K562 (cell line): ENCODE measurements around the gene SEC14L1. TPM values are rescaled to one million over a fixed set of nuclear protein-coding genes. Genes with fewer than 3 reads are reported as not detected.

Experiments
- ARID2 ChIP-seq: fragments of 450-650 bp; IDR thresholded peaks from 2 replicates; pipeline ENCODE4 v1.6.1; 2017; ENCODE audit warnings: antibody characterized with exemption, mild to moderate bottlenecking
- BRD4 ChIP-seq: fragments of 200-600 bp; sonication (generic); IDR thresholded peaks from 2 replicates; pipeline ENCODE4 v1.6.1; 2017; ENCODE audit warnings: inconsistent platforms
- CEBPG ChIP-seq, 3 experiments: fragments of 200-800 bp in 1 of 3; sonication (Bioruptor generic) in 1 of 3; sonication (generic) in 1 of 3; formaldehyde crosslinking in 1 of 3; IDR thresholded peaks in 2 of 3; conservative IDR thresholded peaks in 1 of 3; 2 replicates each; pipeline versions ENCODE4 v1.6.1 to v1.8.0; 2016 to 2022; ENCODE audit warnings: missing compliant biosample characterization in 2 of 3, missing genetic modification characterization in 2 of 3, mild to moderate bottlenecking in 1 of 3, missing genetic modification reagents in 1 of 3
- EGR1 ChIP-seq: fragments of 450-650 bp; conservative IDR thresholded peaks from 2 replicates; pipeline ENCODE4 v1.6.1; 2017; ENCODE audit warnings: mild to moderate bottlenecking
- ERF ChIP-seq: fragments of 450-650 bp; formaldehyde crosslinking; IDR thresholded peaks from 2 replicates; pipeline ENCODE4 v1.4.0; 2020; ENCODE audit warnings: mild to moderate bottlenecking, mixed read lengths
- HNRNPK ChIP-seq: fragments of 200-400 bp; formaldehyde crosslinking; IDR thresholded peaks from one replicate; pipeline ENCODE4 v1.6.1; 2018; ENCODE audit warnings: mild to moderate bottlenecking, low read depth, low read length; ENCODE audit not compliant: poor library complexity, severe bottlenecking
- HNRNPL ChIP-seq: fragments of 200-400 bp; formaldehyde crosslinking; IDR thresholded peaks from 2 replicates; pipeline ENCODE4 v1.6.1; 2017; ENCODE audit warnings: low read depth, mild to moderate bottlenecking, low read length
- MTA2 ChIP-seq: fragments of 450-650 bp; IDR thresholded peaks from 2 replicates; pipeline ENCODE4 v1.6.1; 2016; ENCODE audit warnings: low read depth
- NR3C1 ChIP-seq: sonication (generic); formaldehyde crosslinking; IDR thresholded peaks from 2 replicates; pipeline ENCODE4 v1.8.1; 2022; ENCODE audit warnings: missing genetic modification reagents
- POLR2H ChIP-seq: IDR thresholded peaks from 2 replicates; pipeline ENCODE4 v1.6.1; 2016; ENCODE audit warnings: missing genetic modification characterization, low read depth, mild to moderate bottlenecking, control low read depth, missing compliant biosample characterization, moderate library complexity
- SMAD4 ChIP-seq: fragments of 250-450 bp; sonication (Bioruptor Pico); conservative IDR thresholded peaks from 2 replicates; pipeline ENCODE4 v1.8.0; 2021; ENCODE audit warnings: inconsistent platforms, mild to moderate bottlenecking, moderate library complexity
- TBL1XR1 ChIP-seq, 2 experiments: IDR thresholded peaks; 2 replicates each; pipeline ENCODE4 v1.6.1; 2012; ENCODE audit warnings: improper control_type of control experiment in 2 of 2, low read length in 2 of 2, mild to moderate bottlenecking in 1 of 2
- TEAD1 ChIP-seq, 2 experiments: fragments of 450-650 bp in 1 of 2; sonication (generic) in 1 of 2; formaldehyde crosslinking; IDR thresholded peaks; 2 replicates each; pipeline versions ENCODE4 v1.4.0 to v1.8.0; 2020 to 2022; ENCODE audit warnings: mild to moderate bottlenecking in 2 of 2, missing genetic modification reagents in 1 of 2
- XRCC3 ChIP-seq: fragments of 450-650 bp; IDR thresholded peaks from 2 replicates; pipeline ENCODE4 v1.6.1; 2017; ENCODE audit warnings: mild to moderate bottlenecking, moderate library complexity
- YY1 ChIP-seq, 3 experiments: IDR thresholded peaks; 2 replicates each; pipeline ENCODE4 v1.6.1; 2011; ENCODE audit warnings: low read length in 2 of 3, mild to moderate bottlenecking in 2 of 3, moderate library complexity in 2 of 3, borderline replicate concordance in 1 of 3, control low read depth in 1 of 3, low read depth in 1 of 3; ENCODE audit not compliant: insufficient read depth in 3 of 3, insufficient replicate concordance in 2 of 3, control insufficient read depth in 1 of 3, insufficient read length in 1 of 3; ENCODE audit errors: extremely low read depth in 1 of 3
- ZNF174 ChIP-seq: fragments of 250-450 bp; sonication (Bioruptor Pico); IDR thresholded peaks from 2 replicates; pipeline ENCODE4 v1.4.0; 2020; ENCODE audit warnings: mild to moderate bottlenecking
- ZNF3 ChIP-seq: fragments of 250-450 bp; sonication (Bioruptor Pico); IDR thresholded peaks from 2 replicates; pipeline ENCODE4 v1.5.0; 2021; ENCODE audit warnings: mild to moderate bottlenecking, moderate library complexity
- ZNF384 ChIP-seq: IDR thresholded peaks from 2 replicates; pipeline ENCODE4 v1.6.1; 2012; ENCODE audit warnings: low read depth, low read length, improper control_type of control experiment
- ZNF445 ChIP-seq: fragments of 250-450 bp; sonication (Bioruptor Pico); IDR thresholded peaks from 2 replicates; pipeline ENCODE4 v1.4.0; 2020; ENCODE audit warnings: low read depth, mild to moderate bottlenecking, moderate library complexity
- ZNF668 ChIP-seq: fragments of 250-450 bp; sonication (Bioruptor Pico); IDR thresholded peaks from 2 replicates; pipeline ENCODE4 v1.8.0; 2022; ENCODE audit warnings: mild to moderate bottlenecking, inconsistent platforms
- ZNF695 ChIP-seq: fragments of 450-650 bp; formaldehyde crosslinking; IDR thresholded peaks from 2 replicates; pipeline ENCODE4 v1.4.0; 2020; ENCODE audit warnings: mild to moderate bottlenecking, moderate library complexity
- ZNF830 ChIP-seq: fragments of 250-450 bp; sonication (Bioruptor Pico); IDR thresholded peaks from 2 replicates; pipeline ENCODE4 v1.5.0; 2021; ENCODE audit warnings: mild to moderate bottlenecking
- polyA plus RNA-seq, 8 experiments: library from polyadenylated mRNA; depleted of rRNA in 4 of 8; stranded (reverse) in 5 of 8; unstranded in 3 of 8; fragments of >200 nt; fragmentation: Nextera tagmentation in 2 of 8; fragmentation: Illumina TruSeq in 1 of 8; extraction: Ambion mirVana in 2 of 8; extraction: Trizol in 1 of 8; gene quantifications; 2 replicates each; pipeline versions ENCODE4 v1.2.1 to v1.2.3, GENCODE V29; 2011 to 2014; ENCODE audit warnings: inconsistent platforms in 1 of 8, missing spikeins in 1 of 8
- total RNA-seq, 7 experiments: library from RNA; depleted of rRNA in 6 of 7; stranded (reverse); fragments of >200 nt in 6 of 7; fragmentation: Illumina TruSeq in 2 of 7; extraction: Trizol in 2 of 7; gene quantifications; 2 replicates each; pipeline versions ENCODE4 v1.2.1 to v1.2.3, GENCODE V29; 2011 to 2021; ENCODE audit warnings: low replicate concordance in 1 of 7
- TF ChIP-seq, protein P1 (sequence below), 2 experiments: IDR thresholded peaks; 2 replicates each; pipeline ENCODE4 v1.6.1; 2011; ENCODE audit warnings: borderline replicate concordance in 1 of 2, control low read depth in 1 of 2, low read depth in 1 of 2, low read length in 1 of 2, mild to moderate bottlenecking in 1 of 2, mixed read lengths in 1 of 2, moderate library complexity in 1 of 2; ENCODE audit not compliant: insufficient read depth in 1 of 2, insufficient read length in 1 of 2, poor library complexity in 1 of 2, severe bottlenecking in 1 of 2; ENCODE audit errors: extremely low read depth in 1 of 2
- TF ChIP-seq, protein P2 (sequence below): sonication (generic); formaldehyde crosslinking; IDR thresholded peaks from 2 replicates; pipeline ENCODE4 v1.8.0; 2022; ENCODE audit warnings: mild to moderate bottlenecking, low read depth, missing genetic modification reagents
- TF ChIP-seq, protein P3 (sequence below): IDR thresholded peaks from 3 replicates; pipeline ENCODE4 v1.6.1; 2011; ENCODE audit warnings: borderline replicate concordance, mild to moderate bottlenecking; ENCODE audit not compliant: insufficient read length, insufficient read depth

The SEC14L1 gene
- total and polyA plus RNA-seq, 9 of the 15 experiments (the other 6 are each of a cell fraction or from before 2014, with no cell fraction given): 3.1 to 39.7 (median 15.2) TPM

DNA sequence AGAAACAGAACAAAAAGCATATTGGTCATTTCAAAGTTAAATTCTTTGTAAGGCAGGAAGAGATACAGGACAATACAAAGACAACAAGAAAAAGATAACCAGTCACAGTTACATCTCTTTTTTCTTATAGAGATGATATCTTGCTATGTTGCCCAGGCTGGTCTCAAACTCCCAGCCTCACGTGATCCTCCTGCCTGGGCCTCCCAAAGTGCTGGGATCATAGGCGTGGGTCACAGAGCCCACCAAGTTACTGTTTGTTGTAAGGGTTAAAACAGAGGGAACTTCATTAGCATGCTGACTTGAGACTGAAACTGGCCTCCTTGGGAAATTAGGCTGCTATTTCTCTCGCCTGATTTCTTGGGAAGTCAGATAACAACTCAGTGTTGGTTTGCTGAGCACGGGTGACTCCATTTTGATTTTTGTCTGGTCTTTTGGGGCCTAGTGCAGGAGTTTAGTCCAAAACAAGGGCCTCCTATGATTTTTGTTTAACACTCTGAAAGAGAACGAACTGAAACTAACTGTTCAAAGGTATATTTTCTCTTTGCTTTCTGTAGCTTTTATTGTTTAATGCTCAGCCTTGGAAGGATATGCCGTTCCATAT is 31.5 kb upstream of the SEC14L1 start (continued):
- TF ChIP-seq ERF (peak; percentile 95), TEAD1 (CRISPR knock-in tag; IDR thresholded peaks at IDR 0.05) (peak in 1 of 2 experiments; percentile 89; a peak in 2 of 4 replicates), HNRNPK (no peak), ARID2 (no peak), XRCC3 (no peak), HNRNPL (no peak), MTA2 (no peak), ZNF445 (CRISPR knock-in tag) (peak; percentile 74; the same call in 1 of the 2 replicates), ZNF384 (no peak), NR3C1 (CRISPR knock-in tag) (no peak), ZNF3 (CRISPR knock-in tag) (no peak), ZNF695 (CRISPR knock-in tag) (no peak), CEBPG (CRISPR knock-in tag; IDR thresholded peaks at IDR 0.05) (no peak), CEBPG (tag; conservative IDR thresholded peaks at IDR 0.05 in 1 of 2, IDR thresholded peaks at IDR 0.05 in 1 of 2) (no peak), ZNF174 (CRISPR knock-in tag) (no peak), SMAD4 (peak; percentile 92), BRD4 (no peak), POLR2H (tag) (no peak), TBL1XR1 (IDR thresholded peaks at IDR 0.05; ENCODE audit: low read length in 2 of 2) (no peak), ZNF668 (CRISPR knock-in tag) (peak; percentile 82), YY1 (IDR thresholded peaks at IDR 0.05; ENCODE audit: borderline replicate concordance in 1 of 3, control insufficient read depth in 1 of 3, extremely low read depth in 1 of 3, insufficient read depth in 3 of 3, insufficient read length in 1 of 3, insufficient replicate concordance in 2 of 3, low read depth in 1 of 3, low read length in 2 of 3) (peak in 1 of 3 experiments; percentile 28), ZNF830 (no peak), EGR1 (no peak)
- TF ChIP-seq, protein P1, sequence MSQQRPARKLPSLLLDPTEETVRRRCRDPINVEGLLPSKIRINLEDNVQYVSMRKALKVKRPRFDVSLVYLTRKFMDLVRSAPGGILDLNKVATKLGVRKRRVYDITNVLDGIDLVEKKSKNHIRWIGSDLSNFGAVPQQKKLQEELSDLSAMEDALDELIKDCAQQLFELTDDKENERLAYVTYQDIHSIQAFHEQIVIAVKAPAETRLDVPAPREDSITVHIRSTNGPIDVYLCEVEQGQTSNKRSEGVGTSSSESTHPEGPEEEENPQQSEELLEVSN (IDR thresholded peaks at IDR 0.05; ENCODE audit: borderline replicate concordance in 1 of 2, extremely low read depth in 1 of 2, insufficient read depth in 1 of 2, insufficient read length in 1 of 2, low read depth in 1 of 2, low read length in 1 of 2, poor library complexity in 1 of 2, severe bottlenecking in 1 of 2): no peak
- TF ChIP-seq, protein P2, sequence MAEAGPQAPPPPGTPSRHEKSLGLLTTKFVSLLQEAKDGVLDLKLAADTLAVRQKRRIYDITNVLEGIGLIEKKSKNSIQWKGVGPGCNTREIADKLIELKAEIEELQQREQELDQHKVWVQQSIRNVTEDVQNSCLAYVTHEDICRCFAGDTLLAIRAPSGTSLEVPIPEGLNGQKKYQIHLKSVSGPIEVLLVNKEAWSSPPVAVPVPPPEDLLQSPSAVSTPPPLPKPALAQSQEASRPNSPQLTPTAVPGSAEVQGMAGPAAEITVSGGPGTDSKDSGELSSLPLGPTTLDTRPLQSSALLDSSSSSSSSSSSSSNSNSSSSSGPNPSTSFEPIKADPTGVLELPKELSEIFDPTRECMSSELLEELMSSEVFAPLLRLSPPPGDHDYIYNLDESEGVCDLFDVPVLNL (CRISPR knock-in tag): no peak
- TF ChIP-seq, protein P3, sequence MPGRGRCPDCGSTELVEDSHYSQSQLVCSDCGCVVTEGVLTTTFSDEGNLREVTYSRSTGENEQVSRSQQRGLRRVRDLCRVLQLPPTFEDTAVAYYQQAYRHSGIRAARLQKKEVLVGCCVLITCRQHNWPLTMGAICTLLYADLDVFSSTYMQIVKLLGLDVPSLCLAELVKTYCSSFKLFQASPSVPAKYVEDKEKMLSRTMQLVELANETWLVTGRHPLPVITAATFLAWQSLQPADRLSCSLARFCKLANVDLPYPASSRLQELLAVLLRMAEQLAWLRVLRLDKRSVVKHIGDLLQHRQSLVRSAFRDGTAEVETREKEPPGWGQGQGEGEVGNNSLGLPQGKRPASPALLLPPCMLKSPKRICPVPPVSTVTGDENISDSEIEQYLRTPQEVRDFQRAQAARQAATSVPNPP: no peak
